ENCODE data around the gene MYOCOS. TPM values are rescaled to one million over a fixed set of nuclear protein-coding genes. Genes with fewer than 3 reads are reported as not detected.

Gene MYOCOS
- total and polyA plus RNA-seq, 2 of the 4 experiments (the other 2 are of a cell fraction) = not detected

DNA sequence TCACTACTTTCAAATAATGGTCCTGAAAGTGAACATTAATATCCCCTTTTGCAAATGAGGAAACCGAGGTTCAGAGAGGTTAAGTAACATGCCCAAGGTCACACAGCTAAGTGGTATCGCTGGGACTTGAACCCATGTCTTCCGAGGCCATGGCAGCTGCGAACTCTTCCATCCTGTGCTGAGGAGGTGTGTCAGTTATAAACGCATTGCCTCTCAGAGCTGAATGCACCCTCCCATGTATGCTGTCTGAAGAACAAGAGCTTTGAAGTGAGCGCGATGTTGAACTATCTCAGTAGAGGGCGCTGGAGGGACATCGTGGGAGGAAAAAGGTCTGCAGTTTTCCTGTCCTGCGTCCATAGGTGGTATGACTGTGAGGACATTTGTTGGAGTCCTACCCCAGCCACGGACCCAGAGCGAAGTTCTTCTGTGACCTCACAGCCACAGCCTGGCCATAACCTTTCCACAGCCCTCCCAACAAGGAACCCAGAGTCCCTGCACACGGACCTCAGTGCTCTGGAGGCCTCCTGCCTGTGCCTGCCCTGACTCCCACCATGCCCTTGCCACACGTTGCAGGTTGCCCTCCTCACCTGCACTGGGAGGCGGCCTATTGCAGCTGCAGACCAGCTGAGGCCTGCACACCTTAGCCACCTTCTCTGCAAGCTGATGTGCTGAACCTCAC is 22.9 kb downstream of the MYOCOS start:
- H3K23ac ChIP-seq (ENCODE audit: low read depth, low read length) = no peak overlapping the region
- H3K27me3 ChIP-seq (ENCODE audit: control insufficient read depth, insufficient read depth, low read length) = peaks cover 6% of the 10 kb centered on the region; the same call in 1 of the 2 replicates
- no peak overlapping the region for H3K27ac ChIP-seq (ENCODE audit: insufficient read depth, low read length)
- in situ Hi-C loops (cut with MboI; ENCODE audit: low sequenced_read_pairs) (loop anchor here (10.0 kb wide), 1 partner anchor 340 kb away; no protein-coding TSS in a partner anchor), dilution Hi-C loops (cut with HindIII; ENCODE audit: low sequenced_read_pairs, unreplicated experiment) (no loop called here), intact Hi-C loops (cut with micrococcal nuclease) (loop anchor here (1.0 to 5.0 kb wide), 4 partner anchors 72 to 340 kb away; partner anchors contain the start of gene METTL13)
- H2AFZ ChIP-seq (replicated peaks; ENCODE audit: low read length, poor library complexity) = peak overlapping the region; percentile 93
- DNase-seq (peak; percentile 82), ATAC-seq (ENCODE audit: low read depth) (peak; percentile 97)
- peak overlapping the region; percentile 39; the same call in 1 of the 2 replicates for H3K4ac ChIP-seq (ENCODE audit: low read depth, low read length)
- no peaks in the 10 kb centered on the region for H3K9me3 ChIP-seq (ENCODE audit: control insufficient read depth, insufficient read depth, low read length)
- H4K91ac ChIP-seq (ENCODE audit: insufficient read depth, low read depth, low read length) = no peak overlapping the region
- no peaks in the 10 kb centered on the region for H3K36me3 ChIP-seq (ENCODE audit: control insufficient read depth, insufficient read depth, low read length)
- H3K18ac ChIP-seq (ENCODE audit: low read depth, low read length) = no peak overlapping the region
- H3K4me1 ChIP-seq (ENCODE audit: control insufficient read depth, insufficient read depth, low read length) = no peaks in the 10 kb centered on the region
- WGBS, 2 experiments (ENCODE audit: extremely low coverage in 2 of 2, insufficient read length in 1 of 2) = 23% methylated on average over 5 of the region's 15 CpGs; no CpG with 5 or more reads in 1 of the 2 experiments
- POLR2A ChIA-PET (ENCODE audit: unreplicated experiment) = interaction anchor here (1.0 kb wide), 1 partner anchor 98 kb away, joined by 7 read pairs; no protein-coding TSS in a partner anchor
- no peak overlapping the region for H4K5ac ChIP-seq (ENCODE audit: low read depth, low read length)
- H2BK120ac ChIP-seq (ENCODE audit: low read depth, low read length) = no peak overlapping the region
- TF ChIP-seq MXI1 (IDR thresholded peaks at IDR 0.05; ENCODE audit: borderline replicate concordance, low read depth, low read length) (no peak), RAD21 (IDR thresholded peaks at IDR 0.05; ENCODE audit: low read length) (peak; percentile 84), SMC3 (IDR thresholded peaks at IDR 0.05; ENCODE audit: low read depth, low read length) (peak; percentile 63)
- TF ChIP-seq, protein P1, sequence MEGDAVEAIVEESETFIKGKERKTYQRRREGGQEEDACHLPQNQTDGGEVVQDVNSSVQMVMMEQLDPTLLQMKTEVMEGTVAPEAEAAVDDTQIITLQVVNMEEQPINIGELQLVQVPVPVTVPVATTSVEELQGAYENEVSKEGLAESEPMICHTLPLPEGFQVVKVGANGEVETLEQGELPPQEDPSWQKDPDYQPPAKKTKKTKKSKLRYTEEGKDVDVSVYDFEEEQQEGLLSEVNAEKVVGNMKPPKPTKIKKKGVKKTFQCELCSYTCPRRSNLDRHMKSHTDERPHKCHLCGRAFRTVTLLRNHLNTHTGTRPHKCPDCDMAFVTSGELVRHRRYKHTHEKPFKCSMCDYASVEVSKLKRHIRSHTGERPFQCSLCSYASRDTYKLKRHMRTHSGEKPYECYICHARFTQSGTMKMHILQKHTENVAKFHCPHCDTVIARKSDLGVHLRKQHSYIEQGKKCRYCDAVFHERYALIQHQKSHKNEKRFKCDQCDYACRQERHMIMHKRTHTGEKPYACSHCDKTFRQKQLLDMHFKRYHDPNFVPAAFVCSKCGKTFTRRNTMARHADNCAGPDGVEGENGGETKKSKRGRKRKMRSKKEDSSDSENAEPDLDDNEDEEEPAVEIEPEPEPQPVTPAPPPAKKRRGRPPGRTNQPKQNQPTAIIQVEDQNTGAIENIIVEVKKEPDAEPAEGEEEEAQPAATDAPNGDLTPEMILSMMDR (conservative IDR thresholded peaks at IDR 0.05; ENCODE audit: low read depth, low read length) = peak; percentile 88
- H3K9me1 ChIP-seq (ENCODE audit: insufficient read depth, low read length) = no peaks in the 10 kb centered on the region
- H3K4me2 ChIP-seq (ENCODE audit: low read depth, low read length) = peak overlapping the region; percentile 37; the same call in 1 of the 2 replicates
- H3K79me1 ChIP-seq (ENCODE audit: low read depth in 1 of 2, low read length in 2 of 2) = no peaks in the 10 kb centered on the region
- peak overlapping the region in 1 of 2 experiments; percentile 53; a peak in 2 of 4 replicates for H4K8ac ChIP-seq (ENCODE audit: low read depth in 2 of 2, low read length in 2 of 2)
- no peak overlapping the region for H2BK15ac ChIP-seq (ENCODE audit: low read depth, low read length)
- no peaks in the 10 kb centered on the region for H4K20me1 ChIP-seq (ENCODE audit: insufficient read depth, low read length)
- H3K56ac ChIP-seq (ENCODE audit: extremely low read depth, insufficient read depth, low read length) = no peak overlapping the region
- CTCF ChIA-PET = interaction anchor here (0.6 to 2.6 kb wide), 24 partner anchors 9 to 364 kb away, joined by 3 to 23 read pairs (median 4); partner anchors contain the start of genes METTL13 and VAMP4
- H2AK9ac ChIP-seq (replicated peaks; ENCODE audit: low read depth, low read length, poor library complexity) = peak overlapping the region; percentile 43
- BruUV-seq (replicated peaks) = no TSS peak
- H2BK20ac ChIP-seq (ENCODE audit: low read depth, low read length) = peak overlapping the region; percentile 23; the same call in 1 of the 2 replicates
- H3K4me3 ChIP-seq (ENCODE audit: insufficient read depth, low read depth, low read length) = no peak overlapping the region
- peak overlapping the region; percentile 27; the same call in 1 of the 2 replicates for H2AK5ac ChIP-seq (ENCODE audit: low read depth, low read length)
- H3K14ac ChIP-seq (replicated peaks; ENCODE audit: low read depth, low read length) = no peak overlapping the region
- H3K9ac ChIP-seq (ENCODE audit: low read depth, low read length) = 0 out of 2 replicates have a peak overlapping the region, but pooled peaks have one; percentile 10
- H2BK5ac ChIP-seq (ENCODE audit: low read depth, low read length, poor library complexity, severe bottlenecking) = no peak overlapping the region

Data from IMR-90 (cell line).